ENCODE data around the gene STK32B.

DNA sequence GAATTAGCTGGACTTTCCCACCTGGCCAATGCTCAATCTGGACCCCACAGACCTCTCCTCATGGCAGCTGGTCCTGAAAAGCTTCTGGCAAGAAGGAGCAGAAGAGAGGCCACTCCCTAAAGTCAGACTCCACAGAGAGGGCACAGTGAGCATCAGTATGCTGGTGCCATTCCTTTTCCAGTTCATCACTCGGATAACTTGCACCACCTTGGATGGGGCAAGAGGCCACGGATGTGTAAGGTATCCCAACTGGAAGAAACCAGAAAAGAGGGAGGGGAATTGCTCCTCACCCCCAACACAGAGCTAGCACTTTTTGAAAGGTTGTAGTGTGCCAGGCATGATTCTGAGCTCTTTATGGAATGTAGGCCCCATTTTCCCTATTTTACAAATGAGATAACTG is 85.9 kb downstream of the STK32B start:
- TF ChIP-seq EZH2 (IDR thresholded peaks at IDR 0.05; ENCODE audit: borderline replicate concordance, low read depth, low read length, severe bottlenecking) (no peak), POLR2AphosphoS5 (IDR thresholded peaks at IDR 0.05; ENCODE audit: insufficient read depth, low read depth, low read length) (no peak), MYC (IDR thresholded peaks at IDR 0.05; ENCODE audit: low read depth, low read length) (no peak), POLR2A (IDR thresholded peaks at IDR 0.05; ENCODE audit: low read depth, low read length) (no peak), GATA2 (IDR thresholded peaks at IDR 0.05; ENCODE audit: insufficient read depth, insufficient read length, low read depth, low read length) (no peak)
- TF ChIP-seq, protein P1, sequence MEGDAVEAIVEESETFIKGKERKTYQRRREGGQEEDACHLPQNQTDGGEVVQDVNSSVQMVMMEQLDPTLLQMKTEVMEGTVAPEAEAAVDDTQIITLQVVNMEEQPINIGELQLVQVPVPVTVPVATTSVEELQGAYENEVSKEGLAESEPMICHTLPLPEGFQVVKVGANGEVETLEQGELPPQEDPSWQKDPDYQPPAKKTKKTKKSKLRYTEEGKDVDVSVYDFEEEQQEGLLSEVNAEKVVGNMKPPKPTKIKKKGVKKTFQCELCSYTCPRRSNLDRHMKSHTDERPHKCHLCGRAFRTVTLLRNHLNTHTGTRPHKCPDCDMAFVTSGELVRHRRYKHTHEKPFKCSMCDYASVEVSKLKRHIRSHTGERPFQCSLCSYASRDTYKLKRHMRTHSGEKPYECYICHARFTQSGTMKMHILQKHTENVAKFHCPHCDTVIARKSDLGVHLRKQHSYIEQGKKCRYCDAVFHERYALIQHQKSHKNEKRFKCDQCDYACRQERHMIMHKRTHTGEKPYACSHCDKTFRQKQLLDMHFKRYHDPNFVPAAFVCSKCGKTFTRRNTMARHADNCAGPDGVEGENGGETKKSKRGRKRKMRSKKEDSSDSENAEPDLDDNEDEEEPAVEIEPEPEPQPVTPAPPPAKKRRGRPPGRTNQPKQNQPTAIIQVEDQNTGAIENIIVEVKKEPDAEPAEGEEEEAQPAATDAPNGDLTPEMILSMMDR (IDR thresholded peaks at IDR 0.05; ENCODE audit: extremely low read depth in 1 of 2, insufficient read depth in 1 of 2, low read depth in 1 of 2, low read length in 2 of 2): no peak

Measured in endothelial cell of umbilical vein (primary cell).